ENCODE data around the gene CLEC20A.

Gene CLEC20A

GRCh38 chr1:178498896-178499675, 2.3 kb upstream of the CLEC20A start:
- DNase-seq: no peak

DNA sequence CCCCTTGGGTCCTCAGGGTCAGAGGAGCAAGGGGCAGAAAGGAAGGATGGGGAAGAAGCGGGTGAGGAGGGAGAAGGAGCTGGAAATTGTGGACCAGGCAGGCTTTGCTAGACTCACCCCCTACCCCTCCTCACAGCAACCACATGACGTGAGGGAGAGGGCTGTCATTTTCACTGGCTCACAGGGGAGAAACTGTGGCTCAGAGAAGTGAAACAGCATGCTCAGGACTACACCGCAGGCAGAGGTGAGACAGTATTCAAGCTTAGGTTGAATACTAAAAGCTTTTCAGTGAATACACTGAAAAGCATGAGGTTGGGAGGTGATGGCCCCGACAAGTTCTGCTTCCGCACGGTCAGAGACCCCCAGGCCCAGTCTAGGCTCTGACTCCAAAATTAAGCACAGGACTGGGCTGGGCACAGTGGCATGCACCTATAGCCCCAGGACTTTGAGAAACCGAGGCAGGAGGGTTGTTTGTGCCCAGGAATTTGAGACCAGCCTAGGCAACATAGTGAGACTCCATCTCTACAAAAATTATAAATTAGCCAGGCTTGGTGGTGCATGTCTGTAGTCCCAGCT, 1.2 kb upstream of the CLEC20A start:
- DNase-seq: no peak

DNA sequence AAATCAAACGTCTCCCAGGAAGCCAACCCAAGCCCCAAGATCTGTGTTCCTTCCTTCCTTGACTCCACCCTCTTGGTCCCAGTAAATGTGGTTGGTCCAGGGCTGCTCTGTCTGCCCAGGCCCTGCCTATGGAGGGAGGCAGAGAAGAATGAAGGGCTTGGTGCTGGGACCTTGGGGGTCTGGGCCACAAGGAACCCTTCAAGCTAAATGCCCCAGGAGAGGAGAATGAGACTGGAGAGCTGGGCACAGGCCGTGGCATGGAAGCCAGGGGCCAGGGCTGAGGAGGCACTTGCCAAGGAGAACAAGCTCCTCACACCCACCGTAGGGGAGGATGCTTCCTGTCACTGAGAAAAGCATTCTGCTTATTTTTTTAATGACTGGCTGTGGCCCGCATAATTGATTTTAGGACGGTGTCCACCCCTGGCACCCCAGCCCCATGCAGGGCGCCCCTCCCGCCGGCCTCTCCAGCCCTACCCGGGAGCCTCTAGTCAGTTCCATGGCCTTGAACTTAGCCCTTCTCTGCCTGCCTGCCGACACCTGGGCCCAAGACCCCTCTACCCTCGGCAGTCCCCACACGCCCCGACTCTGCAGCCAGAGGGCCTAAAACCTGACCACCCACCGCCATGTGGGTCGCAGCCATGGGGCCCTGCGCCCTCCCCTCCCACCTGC, 889 bp downstream of the CLEC20A start:
- no peak for DNase-seq

- DNase-seq: no peak
Observed at GRCh38 chr1:178495158-178495557, 1.6 kb downstream of the CLEC20A start.

DNA sequence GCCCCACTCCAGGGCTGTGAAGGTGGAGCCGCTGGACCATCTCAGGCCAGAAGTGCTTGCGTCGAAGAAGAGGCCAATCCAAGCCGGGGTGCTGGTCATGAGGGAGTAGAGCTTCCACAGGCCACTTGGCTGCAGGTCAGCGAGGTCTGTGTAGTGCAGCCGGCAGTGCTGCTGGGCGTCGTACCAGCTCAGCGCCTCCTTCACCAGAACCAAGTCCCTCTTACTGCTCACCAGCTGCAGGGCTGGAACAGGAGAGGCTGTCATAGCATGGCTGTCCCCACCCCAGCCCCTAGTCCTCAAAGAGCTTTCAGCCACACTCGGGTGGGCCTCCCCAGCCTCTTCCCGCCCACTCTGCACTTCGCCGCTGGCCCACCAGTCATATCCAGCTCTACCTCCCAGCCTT, 2.2 kb downstream of the CLEC20A start:
- no peak for DNase-seq

DNA sequence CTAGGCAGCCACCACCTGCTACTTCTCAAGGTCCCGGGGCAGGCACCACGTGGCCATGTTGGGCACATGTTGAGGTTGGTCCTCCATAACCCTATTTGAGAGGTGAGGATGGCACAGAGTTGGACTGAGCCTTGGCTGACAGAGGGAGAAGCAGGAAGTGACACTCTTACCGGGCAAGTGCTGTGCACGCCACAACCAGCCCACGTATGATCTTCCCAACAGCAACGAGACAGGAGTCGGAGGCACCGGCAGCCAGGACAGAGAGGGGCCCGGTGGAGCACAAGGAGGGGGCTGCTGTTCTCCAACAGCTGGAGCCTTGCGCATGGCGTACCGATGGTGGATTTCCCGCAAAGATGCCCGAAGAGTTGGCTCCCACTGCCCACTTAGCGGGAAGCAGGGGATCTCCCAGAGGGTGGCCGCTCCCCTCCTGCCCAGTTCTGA, 3.4 kb downstream of the CLEC20A start:
- peak in 1 of 2 experiments; percentile 44 for DNase-seq

GRCh38 chr1:178492341-178492740, 4.4 kb downstream of the CLEC20A start:
- no peak for DNase-seq

DNA sequence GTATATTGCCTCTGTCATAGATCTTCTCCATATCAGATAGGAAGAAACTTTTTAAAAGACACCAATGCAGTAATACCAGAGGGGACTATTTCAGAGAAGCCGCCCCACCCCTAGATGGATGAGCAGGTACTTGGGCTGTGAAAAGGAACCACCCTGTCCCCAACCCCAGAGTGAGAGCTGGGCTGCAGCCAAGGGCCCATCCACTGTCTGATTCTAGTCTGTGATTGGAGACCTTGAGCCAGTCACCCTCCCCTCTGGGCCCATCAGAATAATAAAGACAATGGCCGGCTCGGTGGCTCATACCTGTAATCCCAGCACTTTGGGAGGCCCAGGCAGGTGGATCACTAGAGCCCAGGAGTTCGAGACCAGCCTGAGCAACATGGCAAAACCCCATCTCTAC, 5.0 kb downstream of the CLEC20A start:
- DNase-seq: no peak

DNA sequence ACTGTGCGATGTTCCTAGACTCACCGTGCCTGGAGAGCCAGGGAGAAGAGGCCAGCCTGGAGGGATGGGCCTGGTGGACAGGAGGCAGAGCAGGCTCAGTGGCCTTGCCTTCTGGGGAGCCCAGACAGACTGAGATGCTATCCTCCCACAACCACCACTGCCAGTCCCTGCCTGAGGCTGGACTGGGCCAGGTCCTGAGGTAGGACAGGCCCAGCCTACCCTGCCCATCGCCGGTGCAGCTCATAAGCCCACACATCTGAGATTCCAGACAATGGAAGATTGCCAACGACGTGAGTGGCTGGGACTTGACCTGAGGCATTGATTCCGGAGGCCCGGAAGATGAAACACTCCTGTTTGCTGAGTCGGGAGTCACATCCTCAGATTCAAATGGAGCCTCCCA, 5.8 kb downstream of the CLEC20A start:
- no peak for DNase-seq

GRCh38 chr1:178490136-178490535, 6.6 kb downstream of the CLEC20A start:
- no peak for DNase-seq

GRCh38 chr1:178489399-178489798, 7.4 kb downstream of the CLEC20A start:
- DNase-seq: no peak

GRCh38 chr1:178488393-178488792, 8.4 kb downstream of the CLEC20A start:
- no peak for DNase-seq

GRCh38 chr1:178487070-178487615, 9.6 kb downstream of the CLEC20A start:
- no peak for DNase-seq

DNA sequence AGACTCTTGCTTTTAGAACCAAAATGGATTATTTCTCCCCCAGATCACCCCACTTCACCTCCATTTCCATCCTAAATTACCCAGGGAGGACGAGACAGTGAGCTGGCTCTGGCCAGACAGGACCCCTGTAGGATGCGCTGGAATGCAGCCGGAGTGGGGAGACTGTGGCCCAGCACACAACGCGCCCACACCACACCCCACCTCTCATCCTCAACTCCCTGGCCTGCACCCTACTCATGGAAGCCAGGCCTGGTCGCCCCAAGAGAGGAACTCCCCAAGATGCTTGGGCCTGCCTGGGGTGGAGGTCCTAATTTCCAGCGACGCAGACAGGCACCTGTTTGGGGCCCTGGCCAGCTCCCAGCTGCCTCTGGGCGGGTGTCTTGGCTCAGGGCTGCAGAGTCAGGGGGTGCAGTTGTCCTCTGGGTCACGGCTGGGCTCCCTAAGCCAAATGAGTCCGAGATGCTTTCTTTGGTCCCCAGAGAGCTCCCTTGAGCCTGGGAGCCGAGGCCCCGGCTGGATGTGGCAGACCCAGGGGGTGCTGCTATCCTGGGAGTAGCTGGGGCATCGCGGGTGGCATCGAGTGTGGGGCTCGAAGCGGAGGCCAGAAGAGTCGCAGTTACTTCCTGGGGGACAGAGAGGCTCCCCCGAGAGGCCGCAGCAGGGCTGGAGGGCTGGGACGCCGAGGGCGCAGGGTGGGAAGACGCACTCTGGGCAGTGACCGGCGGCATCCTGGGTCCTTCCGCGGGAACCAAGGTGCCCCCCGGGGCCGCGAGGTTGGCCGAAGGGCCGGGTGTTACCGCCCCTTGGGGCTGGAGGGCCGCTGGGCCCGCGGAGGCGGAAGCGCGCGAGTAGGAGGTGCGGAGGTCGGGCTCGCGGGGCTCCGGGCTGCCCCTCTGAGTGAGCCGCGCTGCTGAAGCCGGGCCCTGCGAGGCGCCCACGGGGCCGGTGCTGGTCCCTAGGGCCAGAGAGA, 10.4 kb downstream of the CLEC20A start:
- no peak for DNase-seq

GRCh38 chr1:178485541-178485981, 11.2 kb downstream of the CLEC20A start:
- no peak for DNase-seq

- DNase-seq: no peak
Observed at GRCh38 chr1:178484698-178485225, 12.0 kb downstream of the CLEC20A start.

DNA sequence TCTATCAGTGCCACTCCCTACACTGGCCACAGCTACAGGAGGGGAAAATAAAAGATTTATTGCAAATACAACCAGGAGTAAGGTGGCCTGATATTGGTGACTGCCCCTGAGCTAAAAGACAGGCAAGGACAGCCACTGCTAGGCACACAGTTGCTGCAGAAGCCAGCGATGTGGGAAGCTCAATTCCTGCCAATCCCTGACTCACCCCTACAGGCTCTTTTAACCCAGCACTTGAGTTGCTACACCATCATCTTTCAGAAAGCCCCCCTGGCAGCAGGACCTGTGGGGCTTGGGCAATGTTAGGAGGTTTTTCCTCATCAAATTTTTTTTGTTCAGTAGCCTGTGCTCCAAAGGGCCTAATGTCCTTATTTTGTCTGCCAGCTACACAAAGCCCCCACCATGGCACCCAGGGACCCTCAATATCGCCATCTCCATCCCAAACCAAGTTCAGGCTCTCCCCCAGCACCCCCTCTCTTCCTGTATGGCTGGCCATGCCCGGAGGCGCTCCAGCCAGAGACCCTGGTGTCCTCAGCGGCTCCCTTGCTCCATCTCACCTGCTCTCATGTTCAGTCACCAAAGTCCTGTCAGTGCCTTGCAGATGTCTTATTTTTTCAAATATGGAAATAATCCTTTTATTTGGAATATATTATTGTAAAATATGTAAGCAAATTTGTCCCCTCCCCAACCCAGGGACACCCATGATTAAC, 13.4 kb downstream of the CLEC20A start:
- DNase-seq: peak in 1 of 2 experiments; percentile 55

- no peak for DNase-seq
Observed at GRCh38 chr1:178477841-178478240, 18.9 kb downstream of the CLEC20A start.

DNA sequence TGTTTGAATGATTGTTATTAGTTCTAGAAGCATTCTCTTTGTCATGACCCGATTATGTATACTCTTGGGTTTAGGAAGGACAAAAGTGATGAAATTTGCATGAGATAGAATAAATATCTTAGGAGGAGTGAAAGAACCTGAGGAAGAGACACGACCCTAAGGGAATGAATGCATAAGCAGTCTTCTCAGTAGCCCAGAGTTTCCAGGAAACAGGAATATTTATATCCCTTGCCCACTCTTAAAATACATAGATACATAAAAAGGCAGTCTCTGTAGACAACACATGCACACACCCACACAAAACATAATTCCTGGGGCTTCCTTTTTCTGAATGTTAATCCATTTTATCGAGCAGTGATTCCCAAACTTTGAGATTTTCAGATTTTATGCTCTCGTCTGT, 19.4 kb downstream of the CLEC20A start:
- no peak for DNase-seq

DNA sequence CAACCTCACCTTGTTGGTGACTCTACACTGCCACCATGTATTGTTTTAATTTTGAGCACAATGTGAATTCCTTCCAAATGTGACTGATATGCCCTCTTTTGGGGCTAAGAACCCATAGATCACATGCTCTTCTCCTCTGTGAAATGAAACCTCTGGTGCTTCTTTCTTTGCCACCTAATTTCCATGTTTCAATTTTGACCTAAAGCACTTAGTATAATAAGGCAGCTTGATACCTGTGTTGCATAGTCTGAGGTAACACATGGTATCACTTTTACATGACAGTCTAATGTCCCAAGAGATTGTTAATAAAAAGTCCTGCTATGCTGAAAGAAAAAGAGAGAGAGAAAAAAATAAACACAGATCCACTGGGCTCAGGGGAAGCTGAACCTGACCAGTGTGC, 24.2 kb downstream of the CLEC20A start:
- DNase-seq: peak; percentile 9 to 31

DNA sequence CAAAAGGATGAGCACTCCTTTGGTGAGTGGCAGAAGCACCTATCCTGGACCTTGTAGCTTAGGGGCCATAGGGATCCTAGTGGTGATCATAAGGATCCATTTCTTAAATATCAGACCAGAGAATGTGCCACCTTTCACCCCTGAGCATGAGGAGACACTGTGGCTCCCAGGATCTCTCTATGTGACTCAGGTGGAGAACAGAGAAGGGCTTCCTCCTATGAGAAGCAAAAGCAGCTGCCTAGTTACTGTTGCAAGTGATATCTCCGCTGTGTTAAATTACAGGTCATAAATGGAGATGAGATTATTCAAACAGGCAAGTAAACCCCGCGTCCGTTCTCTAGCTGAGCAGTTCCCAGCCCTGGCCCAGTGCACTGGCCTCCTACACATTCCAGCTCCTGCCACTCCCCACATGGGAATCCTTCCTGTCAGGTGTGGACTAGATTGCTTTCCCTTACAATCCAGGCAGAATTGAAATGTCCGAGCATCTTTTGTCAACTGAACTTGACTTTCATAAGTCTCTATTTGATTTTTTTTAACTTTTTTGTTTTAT, 26.3 kb downstream of the CLEC20A start:
- peak; percentile 94 to 96 for DNase-seq
